GM19324 (cell line): ENCODE measurements around the gene CSTPP1.
"Not testable (repeated sequence)": the region's sequence is repeated elsewhere in the genome, so short reads cannot be mapped to it uniquely, and the experiment has no call there.

Source experiments
- ATAC-seq: cut with Tn5 transposase; IDR thresholded peaks from one replicate; pipeline ENCODE4 v1.9.1; 2021; ENCODE audit warnings: mild to moderate bottlenecking, moderate library complexity; ENCODE audit not compliant: unreplicated experiment, low FRiP score

The CSTPP1 gene

GRCh38 chr11:47033439-47033838, 96.9 kb downstream of the CSTPP1 start:
- no peak for ATAC-seq

- ATAC-seq = no peak
Measured at GRCh38 chr11:47034091-47034490, 97.5 kb downstream of the CSTPP1 start.

GRCh38 chr11:47035108-47035507, 98.5 kb downstream of the CSTPP1 start:
- no peak for ATAC-seq

GRCh38 chr11:47044119-47044518, 107.6 kb downstream of the CSTPP1 start:
- ATAC-seq = no peak

GRCh38 chr11:47047972-47048371, 111.4 kb downstream of the CSTPP1 start:
- ATAC-seq = no peak

- ATAC-seq = no peak
Measured at GRCh38 chr11:47050284-47050683, 113.7 kb downstream of the CSTPP1 start.

- ATAC-seq = no peak
Measured at GRCh38 chr11:47051217-47051616, 114.7 kb downstream of the CSTPP1 start.

GRCh38 chr11:47052165-47052564, 115.6 kb downstream of the CSTPP1 start:
- no peak for ATAC-seq

- no peak for ATAC-seq
Measured at GRCh38 chr11:47052576-47052975, 116.0 kb downstream of the CSTPP1 start.

- no peak for ATAC-seq
Measured at GRCh38 chr11:47055534-47055933, 119.0 kb downstream of the CSTPP1 start.

GRCh38 chr11:47056261-47056915, 119.8 kb downstream of the CSTPP1 start:
- no peak for ATAC-seq

GRCh38 chr11:47057365-47057764, 120.8 kb downstream of the CSTPP1 start:
- ATAC-seq = no peak

- ATAC-seq = no peak
Measured at GRCh38 chr11:47060807-47061206, 124.2 kb downstream of the CSTPP1 start.

- ATAC-seq = no peak
Measured at GRCh38 chr11:47061429-47062178, 125.0 kb downstream of the CSTPP1 start.

GRCh38 chr11:47062736-47063135, 126.2 kb downstream of the CSTPP1 start:
- no peak for ATAC-seq

GRCh38 chr11:47067401-47067800, 130.8 kb downstream of the CSTPP1 start:
- ATAC-seq = no peak

- ATAC-seq = no peak
Measured at GRCh38 chr11:47070769-47071168, 134.2 kb downstream of the CSTPP1 start.

GRCh38 chr11:47071341-47071740, 134.8 kb downstream of the CSTPP1 start:
- no peak for ATAC-seq

GRCh38 chr11:47071791-47072261, 135.3 kb downstream of the CSTPP1 start:
- ATAC-seq = no peak

GRCh38 chr11:47078751-47079521, 142.4 kb downstream of the CSTPP1 start:
- no peak for ATAC-seq

- not testable (repeated sequence) for ATAC-seq
Measured at GRCh38 chr11:47080775-47081174, 144.2 kb downstream of the CSTPP1 start.
